Fibroblast of upper back skin (primary cell): ENCODE measurements around the gene HMSD.

Experiments
- DNase-seq: peaks from one replicate; pipeline ENCODE4 v3.0.0-alpha.2; 2013

Gene HMSD

GRCh38 chr18:63997041-63997440 is 47.9 kb downstream of the HMSD start:
- DNase-seq: peak; percentile 23

GRCh38 chr18:63997606-63998005 is 48.5 kb downstream of the HMSD start:
- peak; percentile 47 for DNase-seq

- DNase-seq: no peak
Measured at GRCh38 chr18:63999871-64000270, 50.8 kb downstream of the HMSD start.

GRCh38 chr18:64002581-64002980 is 53.5 kb downstream of the HMSD start:
- no peak for DNase-seq

- DNase-seq: no peak
Measured at GRCh38 chr18:64009305-64009704, 60.2 kb downstream of the HMSD start.
